Transverse colon (tissue), 4 donors: Measurements from ENCODE around the gene HDAC8.

ENCODE experiments used
- CTCF ChIP-seq, 5 experiments: fragments of 200-600 bp in 3 of 5; fragments of 450-650 bp in 2 of 5; sonication (generic) in 3 of 5; IDR thresholded peaks; 1 replicate in 2 of 5; 2 replicates in 3 of 5; pipeline ENCODE4 v1.5.1; 2016 to 2017; ENCODE audit warnings: antibody characterized with exemption in 5 of 5, inconsistent platforms in 3 of 5, mild to moderate bottlenecking in 2 of 5, moderate library complexity in 1 of 5
- POLR2A ChIP-seq: fragments of 450-650 bp; IDR thresholded peaks from one replicate; pipeline ENCODE4 v1.6.1; 2016; ENCODE audit warnings: antibody characterized with exemption, mild to moderate bottlenecking, moderate library complexity
- POLR2AphosphoS5 ChIP-seq, 3 donors: sonication (generic); formaldehyde crosslinking; IDR thresholded peaks; one replicate each; pipeline ENCODE4 v1.6.1; 2016; ENCODE audit warnings: antibody characterized with exemption in 3 of 3

GRCh38 chrX:72621163-72621562, 48.5 kb upstream of the HDAC8 start:
- TF ChIP-seq CTCF (IDR thresholded peaks at IDR 0.05), result no peak
- no peak for TF ChIP-seq POLR2A
- no peak for TF ChIP-seq POLR2AphosphoS5 (IDR thresholded peaks at IDR 0.05)
